Hepatocyte (in vitro differentiated cells): ENCODE data around the gene CUBN. TPM values are rescaled to one million over a fixed set of nuclear protein-coding genes. Genes with fewer than 3 reads are reported as not detected.

Experiments
- DNase-seq: peaks from one replicate; pipeline ENCODE4 v3.0.0-alpha.2; 2016; ENCODE audit warnings: low spot score
- H2AFZ ChIP-seq: fragments of 200-600 bp; sonication (generic); 2 replicates; pipeline ENCODE4 v1.6.0; 2016; ENCODE audit warnings: antibody characterized with exemption, mild to moderate bottlenecking
- H3K27ac ChIP-seq: fragments of 200-600 bp; sonication (generic); 2 replicates; pipeline ENCODE4 v1.5.1; 2016; ENCODE audit warnings: mild to moderate bottlenecking
- H3K27me3 ChIP-seq: fragments of 200-600 bp; sonication (generic); 2 replicates; pipeline ENCODE4 v1.6.1; 2016
- H3K36me3 ChIP-seq: fragments of 200-600 bp; sonication (generic); replicated peaks from 2 replicates; pipeline ENCODE4 v1.5.1; 2016; ENCODE audit warnings: low read depth; ENCODE audit not compliant: insufficient read depth
- H3K4me1 ChIP-seq: fragments of 200-600 bp; sonication (generic); 2 replicates; pipeline ENCODE4 v1.5.1; 2016; ENCODE audit warnings: mild to moderate bottlenecking, moderate library complexity; ENCODE audit not compliant: insufficient read depth
- H3K4me2 ChIP-seq: fragments of 200-600 bp; sonication (generic); 2 replicates; pipeline ENCODE4 v1.6.0; 2016
- H3K4me3 ChIP-seq: fragments of 200-600 bp; sonication (generic); 2 replicates; pipeline ENCODE4 v1.5.1; 2016; ENCODE audit warnings: mild to moderate bottlenecking
- H3K79me2 ChIP-seq: fragments of 200-600 bp; sonication (generic); 2 replicates; pipeline ENCODE4 v1.6.0; 2017; ENCODE audit warnings: mild to moderate bottlenecking
- H3K9me2 ChIP-seq: fragments of 200-600 bp; sonication (generic); replicated peaks from 2 replicates; pipeline ENCODE4 v1.6.0; 2017; ENCODE audit warnings: mild to moderate bottlenecking; ENCODE audit not compliant: insufficient read depth
- H3K9me3 ChIP-seq: fragments of 200-600 bp; sonication (generic); 2 replicates; pipeline ENCODE4 v1.5.1; 2016; ENCODE audit warnings: low read depth, mild to moderate bottlenecking
- H4K20me1 ChIP-seq: fragments of 200-600 bp; sonication (generic); 2 replicates; pipeline ENCODE4 v1.6.0; 2016; ENCODE audit warnings: mild to moderate bottlenecking; ENCODE audit not compliant: insufficient read depth, poor library complexity, severe bottlenecking
- CTCF ChIP-seq: fragments of 200-600 bp; sonication (generic); IDR thresholded peaks from 2 replicates; pipeline ENCODE4 v1.5.1; 2016; ENCODE audit warnings: antibody characterized with exemption, mild to moderate bottlenecking; ENCODE audit not compliant: poor library complexity
- EZH2 ChIP-seq: fragments of 200-600 bp; sonication (generic); IDR thresholded peaks from 2 replicates; pipeline ENCODE4 v1.6.1; 2016; ENCODE audit warnings: antibody characterized with exemption, mild to moderate bottlenecking, borderline replicate concordance
- EZH2phosphoT487 ChIP-seq: fragments of 200-600 bp; sonication (generic); IDR thresholded peaks from one replicate; pipeline ENCODE4 v1.6.1; 2018; ENCODE audit warnings: antibody characterized with exemption, mild to moderate bottlenecking, low read depth, moderate library complexity; ENCODE audit not compliant: unreplicated experiment, severe bottlenecking
- WGBS: methylation state at CpG from one replicate; pipeline ENCODE4 v1.1.6; 2016; ENCODE audit warnings: low lambda C conversion rate; ENCODE audit errors: missing lambda C conversion rate; 5-methylcytosine and 5-hydroxymethylcytosine counted together
- polyA plus RNA-seq: library from polyadenylated mRNA; unstranded; fragments of >200 nt; fragmentation: Nextera tagmentation; extraction: Ambion mirVana; gene quantifications from 2 replicates; pipeline ENCODE4 v1.2.1, GENCODE V29; 2016
- total RNA-seq: library from RNA; depleted of rRNA; stranded (reverse); fragments of >200 nt; gene quantifications from 2 replicates; pipeline ENCODE4 v1.2.3, GENCODE V29; 2014

The CUBN gene
- total and polyA plus RNA-seq, 2 experiments from 2014 or later: 2.0 to 10.6 TPM

- Histone ChIP-seq H3K79me2 (no peaks in the 10 kb centered on the region), H3K27me3 (no peaks in the 10 kb centered on the region), H3K36me3 (no peaks in the 10 kb centered on the region), H3K4me3 (no peak overlapping the region), H4K20me1 (no peaks in the 10 kb centered on the region), H3K9me3 (no peaks in the 10 kb centered on the region), H3K4me2 (no peak overlapping the region), H3K27ac (no peak overlapping the region), H3K9me2 (no peaks in the 10 kb centered on the region), H2AFZ (no peak overlapping the region), H3K4me1 (peaks cover 1% of the 10 kb centered on the region)
- DNase-seq: no peak
- no peak for TF ChIP-seq EZH2phosphoT487
- 93% methylated on average over 2 of the region's 2 CpGs for WGBS
These were observed 60.7 kb downstream of the CUBN start for GRCh38 chr10:17068953-17069352.

GRCh38 chr10:17067376-17068264 is 62.0 kb downstream of the CUBN start:
- Histone ChIP-seq H3K27ac (no peak overlapping the region), H4K20me1 (no peaks in the 10 kb centered on the region), H3K36me3 (no peaks in the 10 kb centered on the region), H3K9me2 (no peaks in the 10 kb centered on the region), H2AFZ (no peak overlapping the region), H3K4me1 (peaks cover 13% of the 10 kb centered on the region), H3K4me2 (no peak overlapping the region), H3K9me3 (no peaks in the 10 kb centered on the region), H3K4me3 (no peak overlapping the region), H3K27me3 (no peaks in the 10 kb centered on the region), H3K79me2 (no peaks in the 10 kb centered on the region)
- WGBS: 65% methylated on average over 9 of the region's 9 CpGs
- TF ChIP-seq CTCF: no peak
- no peak for TF ChIP-seq EZH2
- no peak for TF ChIP-seq EZH2phosphoT487
- DNase-seq: no peak

- H3K9me3 ChIP-seq: no peaks in the 10 kb centered on the region
- no peak overlapping the region for H3K4me2 ChIP-seq
- H3K27me3 ChIP-seq: no peaks in the 10 kb centered on the region
- no peaks in the 10 kb centered on the region for H3K79me2 ChIP-seq
- H3K27ac ChIP-seq: no peak overlapping the region
- no peaks in the 10 kb centered on the region for H3K36me3 ChIP-seq
- H4K20me1 ChIP-seq: no peaks in the 10 kb centered on the region
- 83% methylated on average over 3 of the region's 3 CpGs for WGBS
- no peak for DNase-seq
- H3K9me2 ChIP-seq: no peaks in the 10 kb centered on the region
- H3K4me3 ChIP-seq: no peak overlapping the region
- TF ChIP-seq CTCF (no peak), EZH2 (no peak), EZH2phosphoT487 (no peak)
- peaks cover 20% of the 10 kb centered on the region for H3K4me1 ChIP-seq
- no peak overlapping the region for H2AFZ ChIP-seq
These were observed 62.8 kb downstream of the CUBN start for GRCh38 chr10:17066807-17067206.

GRCh38 chr10:17066000-17066399 is 63.6 kb downstream of the CUBN start:
- H3K36me3 ChIP-seq: no peaks in the 10 kb centered on the region
- H3K4me3 ChIP-seq: no peak overlapping the region
- no peaks in the 10 kb centered on the region for H3K27me3 ChIP-seq
- no peaks in the 10 kb centered on the region for H3K9me2 ChIP-seq
- DNase-seq: no peak
- peaks cover 20% of the 10 kb centered on the region for H3K4me1 ChIP-seq
- no peaks in the 10 kb centered on the region for H4K20me1 ChIP-seq
- 59% methylated on average over 1 of the region's 1 CpG for WGBS
- no peak overlapping the region for H3K4me2 ChIP-seq
- no peaks in the 10 kb centered on the region for H3K9me3 ChIP-seq
- TF ChIP-seq EZH2: no peak
- no peak for TF ChIP-seq EZH2phosphoT487
- TF ChIP-seq CTCF: no peak
- no peak overlapping the region for H3K27ac ChIP-seq
- H2AFZ ChIP-seq: no peak overlapping the region
- H3K79me2 ChIP-seq: no peaks in the 10 kb centered on the region
